H1 (cell line): ENCODE results near the gene SLC4A1. TPM values are rescaled to one million over a fixed set of nuclear protein-coding genes. Genes with fewer than 3 reads are reported as not detected.
"Not testable (repeated sequence)": the region's sequence is repeated elsewhere in the genome, so short reads cannot be mapped to it uniquely, and the experiment has no call there.

Source experiments
- CTCF ChIA-PET: fragments of 300-600 bp; sonication (Branson Sonifier 250); formaldehyde crosslinking; loops from one replicate; lab custom pipeline; 2021; ENCODE audit not compliant: partially characterized antibody; lab: Charles Lee
- POLR2A ChIA-PET: fragments of 300-600 bp; sonication (Branson Sonifier 250); formaldehyde crosslinking; loops from one replicate; lab custom pipeline; 2021; ENCODE audit warnings: inconsistent platforms; ENCODE audit not compliant: partially characterized antibody; lab: Charles Lee
- DNase-seq, 2 experiments: peaks; one replicate each; pipeline versions ENCODE4 v3.0.0 to v3.0.0-alpha.2; 2010 to 2022; ENCODE audit warnings: low spot score in 2 of 2, low read depth in 1 of 2, mixed read lengths in 1 of 2
- FAIRE-seq: peaks from 2 replicates; lab custom pipeline; 2011; peaks lifted over from hg19 to GRCh38; lab: Jason Lieb, UNC
- H2AFZ ChIP-seq: 2 replicates; pipeline ENCODE4 v1.8.1; 2012; ENCODE audit warnings: low read length, inconsistent platforms
- H2AK5ac ChIP-seq: 2 replicates; pipeline ENCODE4 v1.6.1; 2013; ENCODE audit warnings: low read depth, low read length
- H2BK120ac ChIP-seq: replicated peaks from 2 replicates; pipeline ENCODE3; 2013; ENCODE audit warnings: low read depth, low read length, inconsistent platforms
- H2BK12ac ChIP-seq: 2 replicates; pipeline ENCODE4 v1.6.1; 2013; ENCODE audit warnings: low read depth, low read length
- H2BK15ac ChIP-seq: 2 replicates; pipeline ENCODE4 v1.6.1; 2013; ENCODE audit warnings: low read length
- H2BK20ac ChIP-seq: 2 replicates; pipeline ENCODE4 v1.6.1; 2013; ENCODE audit warnings: low read length
- H2BK5ac ChIP-seq: 2 replicates; pipeline ENCODE4 v1.6.1; 2013; ENCODE audit warnings: low read depth, low read length
- H3K14ac ChIP-seq: 2 replicates; pipeline ENCODE4 v1.6.1; 2013; ENCODE audit warnings: inconsistent platforms; ENCODE audit not compliant: insufficient read length
- H3K18ac ChIP-seq: 2 replicates; pipeline ENCODE4 v1.6.1; 2013; ENCODE audit warnings: low read length; ENCODE audit errors: extremely low read depth
- H3K23ac ChIP-seq: 2 replicates; pipeline ENCODE4 v1.6.1; 2013; ENCODE audit warnings: inconsistent platforms; ENCODE audit not compliant: insufficient read length
- H3K23me2 ChIP-seq: 2 replicates; pipeline ENCODE4 v1.6.1; 2013; ENCODE audit warnings: low read depth, low read length
- H3K27ac ChIP-seq: 2 replicates; pipeline ENCODE4 v1.6.1; 2011; ENCODE audit warnings: low read depth, low read length, inconsistent platforms
- H3K27me3 ChIP-seq, 4 experiments: replicated peaks in 1 of 4; 1 replicate in 1 of 4; 2 replicates in 3 of 4; pipeline versions ENCODE4 v1.6.1 to v1.8.1; 2011 to 2013; ENCODE audit warnings: low read length in 3 of 4, mild to moderate bottlenecking in 3 of 4, inconsistent platforms in 2 of 4, mixed read lengths in 2 of 4, moderate library complexity in 1 of 4; ENCODE audit not compliant: control insufficient read depth in 3 of 4, insufficient read depth in 3 of 4; ENCODE audit errors: extremely low read depth in 1 of 4
- H3K36me3 ChIP-seq, 4 experiments: 2 replicates each; pipeline versions ENCODE4 v1.6.1 to v1.8.1; 2011 to 2013; ENCODE audit warnings: mild to moderate bottlenecking in 4 of 4, low read length in 3 of 4, moderate library complexity in 2 of 4, control low read depth in 1 of 4, inconsistent platforms in 1 of 4; ENCODE audit not compliant: insufficient read depth in 4 of 4, control insufficient read depth in 2 of 4
- H3K4ac ChIP-seq: replicated peaks from 2 replicates; pipeline ENCODE3; 2013; ENCODE audit warnings: low read length, low read depth, mixed read lengths, inconsistent platforms; ENCODE audit not compliant: insufficient read length
- H3K4me1 ChIP-seq, 4 experiments: replicated peaks in 1 of 4; 1 replicate in 1 of 4; 2 replicates in 3 of 4; pipeline versions ENCODE4 v1.6.1 to v1.8.1; 2011 to 2013; ENCODE audit warnings: low read length in 3 of 4, inconsistent platforms in 2 of 4, mixed read lengths in 1 of 4; ENCODE audit not compliant: insufficient read depth in 4 of 4, control insufficient read depth in 3 of 4
- H3K4me2 ChIP-seq, 2 experiments: 2 replicates each; pipeline versions ENCODE4 v1.6.1 to v1.8.1; 2011 to 2013; ENCODE audit warnings: low read depth in 2 of 2, low read length in 2 of 2, control low read depth in 1 of 2, inconsistent platforms in 1 of 2, mild to moderate bottlenecking in 1 of 2; ENCODE audit not compliant: insufficient read depth in 1 of 2
- H3K4me3 ChIP-seq, 4 experiments: fragments of 200-600, 300-600 bp in 1 of 4; sonication (generic), shearing (Covaris generic), sonication (Bioruptor Twin) in 1 of 4; 2 replicates each; pipeline versions ENCODE4 v1.5.1 to v1.8.1; 2011 to 2016; ENCODE audit warnings: low read length in 4 of 4, low read depth in 3 of 4, control low read depth in 2 of 4, inconsistent platforms in 2 of 4, mild to moderate bottlenecking in 2 of 4, mixed read lengths in 1 of 4, moderate library complexity in 1 of 4; ENCODE audit not compliant: insufficient read depth in 2 of 4; ENCODE audit errors: extremely low read depth in 1 of 4
- H3K56ac ChIP-seq: replicated peaks from 2 replicates; pipeline ENCODE3; 2013; ENCODE audit warnings: low read depth, mild to moderate bottlenecking, mixed read lengths, low read length, inconsistent platforms; ENCODE audit not compliant: insufficient read length
- H3K79me1 ChIP-seq: 2 replicates; pipeline ENCODE4 v1.6.1; 2013; ENCODE audit warnings: low read depth, low read length, control low read depth
- H3K79me2 ChIP-seq, 2 experiments: 2 replicates each; pipeline versions ENCODE4 v1.6.1 to v1.8.1; 2012 to 2013; ENCODE audit warnings: low read length in 2 of 2, mild to moderate bottlenecking in 2 of 2, inconsistent platforms in 1 of 2; ENCODE audit not compliant: insufficient read depth in 2 of 2, control insufficient read depth in 1 of 2
- H3K9ac ChIP-seq, 4 experiments: replicated peaks in 1 of 4; 1 replicate in 1 of 4; 2 replicates in 3 of 4; pipeline versions ENCODE4 v1.6.1 to v1.8.1; 2011 to 2013; ENCODE audit warnings: low read depth in 3 of 4, low read length in 3 of 4, control low read depth in 2 of 4, mild to moderate bottlenecking in 2 of 4, moderate library complexity in 2 of 4, inconsistent platforms in 1 of 4; ENCODE audit errors: extremely low read depth in 1 of 4
- H3K9me3 ChIP-seq, 2 experiments: 2 replicates each; pipeline versions ENCODE4 v1.6.1 to v1.8.1; 2012 to 2013; ENCODE audit warnings: mild to moderate bottlenecking in 2 of 2, moderate library complexity in 2 of 2, control low read depth in 1 of 2, inconsistent platforms in 1 of 2, low read depth in 1 of 2, low read length in 1 of 2, mixed read lengths in 1 of 2; ENCODE audit not compliant: insufficient read depth in 2 of 2
- H4K20me1 ChIP-seq, 2 experiments: replicated peaks in 1 of 2; 2 replicates each; pipeline versions ENCODE3 to v1.8.1; 2011 to 2013; ENCODE audit warnings: inconsistent platforms in 2 of 2, low read length in 2 of 2, mild to moderate bottlenecking in 1 of 2; ENCODE audit not compliant: insufficient read depth in 2 of 2, control insufficient read depth in 1 of 2
- H4K5ac ChIP-seq: 2 replicates; pipeline ENCODE4 v1.6.1; 2013; ENCODE audit warnings: low read length, low read depth, mixed read lengths, inconsistent platforms; ENCODE audit not compliant: insufficient read length
- H4K8ac ChIP-seq: 2 replicates; pipeline ENCODE4 v1.8.0; 2013; ENCODE audit warnings: mild to moderate bottlenecking, moderate library complexity, low read length, inconsistent platforms; ENCODE audit not compliant: insufficient read depth; ENCODE audit errors: extremely low read depth
- H4K91ac ChIP-seq: replicated peaks from 2 replicates; pipeline ENCODE3; 2013; ENCODE audit warnings: low read length, mixed read lengths, inconsistent platforms; ENCODE audit not compliant: insufficient read length
- WGBS, 2 experiments: shearing (Covaris generic) in 1 of 2; methylation state at CpG; one replicate each; pipeline versions ENCODE4 v1.1.6 to v1.1.7; 2013 to 2015; ENCODE audit warnings: low lambda C conversion rate in 2 of 2, mixed read lengths in 2 of 2, inconsistent platforms in 1 of 2, low coverage in 1 of 2, missing lambda C conversion rate in 1 of 2; ENCODE audit not compliant: insufficient replicate concordance in 2 of 2, insufficient coverage in 1 of 2, insufficient read length in 1 of 2; ENCODE audit errors: extremely low coverage in 1 of 2, missing lambda C conversion rate in 1 of 2; 5-methylcytosine and 5-hydroxymethylcytosine counted together
- polyA plus RNA-seq, 7 experiments: library from polyadenylated mRNA; depleted of rRNA in 3 of 7; stranded (reverse) in 5 of 7; unstranded in 2 of 7; fragments of >200 nt in 5 of 7; fragments of 200-250 nt in 2 of 7; gene quantifications; 1 replicate in 5 of 7; 2 replicates in 1 of 7; 4 replicates in 1 of 7; pipeline versions ENCODE4 v1.2.1 to v1.2.3, GENCODE V29; 2011 to 2013; ENCODE audit warnings: missing spikeins in 2 of 7, mixed read lengths in 2 of 7
- total RNA-seq: library from RNA; stranded (reverse); fragmentation: NEBNext Ultra II Directional; extraction: Animal tissue kit (Norgen Biotek cat#: 25700); gene quantifications from 2 replicates; pipeline ENCODE4 v1.2.1, GENCODE V29; 2021

SLC4A1 gene
- total and polyA plus RNA-seq, 2 of the 8 experiments (the other 6 are each of a cell fraction or from before 2014, with no cell fraction given): 0.08 TPM; not detected in 1

GRCh38 chr17:44237886-44238285, 30.0 kb downstream of the SLC4A1 start:
- WGBS, 2 experiments: 100% methylated on average over 9 of the region's 28 CpGs; no CpG with 5 or more reads in 1 of the 2 experiments
- FAIRE-seq: not testable (repeated sequence)

More at GRCh38 chr17:44237886-44238285, 30.0 kb downstream of the SLC4A1 start:
- H2AFZ ChIP-seq, H2BK15ac ChIP-seq, H2BK5ac ChIP-seq, H3K4me3 ChIP-seq, H4K8ac ChIP-seq, CTCF ChIA-PET, POLR2A ChIA-PET, H3K79me1 ChIP-seq, DNase-seq, H3K4me2 ChIP-seq, H3K4ac ChIP-seq, H3K18ac ChIP-seq, H3K23me2 ChIP-seq, H4K91ac ChIP-seq, H2BK20ac ChIP-seq, H2BK12ac ChIP-seq, H3K36me3 ChIP-seq, H3K56ac ChIP-seq, H3K9ac ChIP-seq, H3K23ac ChIP-seq, H3K27ac ChIP-seq, H3K9me3 ChIP-seq, H3K27me3 ChIP-seq, H3K4me1 ChIP-seq, H3K14ac ChIP-seq, H3K79me2 ChIP-seq, H4K5ac ChIP-seq, H2BK120ac ChIP-seq, H4K20me1 ChIP-seq, H2AK5ac ChIP-seq: not testable (repeated sequence)
